Fibroblast of lung (primary cell): ENCODE results near the gene FHIT. TPM values are rescaled to one million over a fixed set of nuclear protein-coding genes. Genes with fewer than 3 reads are reported as not detected.
A peak's percentile ranks its signal among the peaks of the same experiment; 100 is the strongest.

Experiments
- DNase-seq, 2 donors: peaks; one replicate each; pipeline versions ENCODE4 v3.0.0 to v3.0.0-alpha.2; 2010; ENCODE audit warnings: low read depth in 2 of 2
- H2AFZ ChIP-seq: 2 replicates; pipeline ENCODE4 v1.5.1; 2012; ENCODE audit warnings: low read length, control low read depth, inconsistent platforms
- H3K27ac ChIP-seq: 2 replicates; pipeline ENCODE4 v1.5.1; 2011; ENCODE audit warnings: low read length, control low read depth; ENCODE audit not compliant: insufficient read depth
- H3K27me3 ChIP-seq: 2 replicates; pipeline ENCODE4 v1.5.1; 2011; ENCODE audit warnings: mild to moderate bottlenecking, low read length; ENCODE audit not compliant: control insufficient read depth, insufficient read depth
- H3K36me3 ChIP-seq: 2 replicates; pipeline ENCODE4 v1.5.1; 2011; ENCODE audit warnings: low read length; ENCODE audit not compliant: control insufficient read depth, insufficient read depth
- H3K4me1 ChIP-seq: 2 replicates; pipeline ENCODE4 v1.5.1; 2011; ENCODE audit warnings: low read length; ENCODE audit not compliant: control insufficient read depth, insufficient read depth; ENCODE audit errors: extremely low read depth
- H3K4me2 ChIP-seq: 2 replicates; pipeline ENCODE4 v1.5.1; 2011; ENCODE audit warnings: low read length, control low read depth; ENCODE audit not compliant: insufficient read depth; ENCODE audit errors: extremely low read depth
- H3K4me3 ChIP-seq, 4 experiments: fragments of 200-600 bp in 1 of 4; sonication (generic) in 1 of 4; replicated peaks in 1 of 4; 2 replicates each; pipeline ENCODE4 v1.5.1; 2011 to 2016; ENCODE audit warnings: low read length in 4 of 4, low read depth in 3 of 4, mild to moderate bottlenecking in 3 of 4, control low read depth in 2 of 4, inconsistent platforms in 1 of 4, mixed read lengths in 1 of 4; ENCODE audit not compliant: insufficient read depth in 1 of 4; ENCODE audit errors: control extremely low read depth in 1 of 4
- H3K79me2 ChIP-seq: 2 replicates; pipeline ENCODE4 v1.5.1; 2012; ENCODE audit warnings: mild to moderate bottlenecking, low read length, inconsistent platforms; ENCODE audit not compliant: control insufficient read depth, insufficient read depth
- H3K9ac ChIP-seq: 2 replicates; pipeline ENCODE4 v1.5.1; 2011; ENCODE audit warnings: mild to moderate bottlenecking, low read length, control low read depth; ENCODE audit not compliant: insufficient read depth
- H3K9me3 ChIP-seq: 2 replicates; pipeline ENCODE4 v1.5.1; 2012; ENCODE audit warnings: low read depth, low read length; ENCODE audit not compliant: control insufficient read depth, insufficient read depth
- H4K20me1 ChIP-seq: 2 replicates; pipeline ENCODE4 v1.5.1; 2011; ENCODE audit warnings: low read length; ENCODE audit not compliant: control insufficient read depth, insufficient read depth; ENCODE audit errors: extremely low read depth
- EZH2 ChIP-seq: IDR thresholded peaks from 2 replicates; pipeline ENCODE4 v1.5.1; 2012; ENCODE audit warnings: low read length, control low read depth, mild to moderate bottlenecking; ENCODE audit errors: missing control alignments
- polyA plus RNA-seq, 2 donors: library from polyadenylated mRNA; depleted of rRNA in 1 of 2; stranded (reverse) in 1 of 2; unstranded in 1 of 2; fragments of >200 nt; gene quantifications; 2 replicates each; pipeline ENCODE4 v1.2.1, GENCODE V29; 2011 to 2012; ENCODE audit warnings: missing spikeins in 1 of 2
- total RNA-seq: library from RNA; depleted of rRNA; stranded (reverse); fragments of >200 nt; gene quantifications from 2 replicates; pipeline ENCODE4 v1.2.1, GENCODE V29; 2014
- TF ChIP-seq, protein P1 (sequence below), 2 donors: IDR thresholded peaks in 1 of 2; conservative IDR thresholded peaks in 1 of 2; 1 replicate in 1 of 2; 2 replicates in 1 of 2; pipeline ENCODE4 v1.5.1; 2011 to 2012; ENCODE audit warnings: low read length in 2 of 2, control low read depth in 1 of 2, inconsistent platforms in 1 of 2, low read depth in 1 of 2, mild to moderate bottlenecking in 1 of 2

FHIT gene
- total and polyA plus RNA-seq, 2 donors (not counting 1 experiment from before 2014, with no cell fraction given), result 0.79 to 2.1 TPM

GRCh38 chr3:60070366-60070765 lies 1180.9 kb downstream of the FHIT start:
- Histone ChIP-seq H3K36me3 (no peaks in the 10 kb centered on the region), H3K27me3 (no peaks in the 10 kb centered on the region), H2AFZ (no peak overlapping the region), H3K79me2 (no peaks in the 10 kb centered on the region), H3K9ac (no peak overlapping the region), H3K9me3 (no peaks in the 10 kb centered on the region), H4K20me1 (no peaks in the 10 kb centered on the region), H3K27ac (no peak overlapping the region), H3K4me2 (no peak overlapping the region), H3K4me3 (no peak overlapping the region), H3K4me1 (no peaks in the 10 kb centered on the region)
- TF ChIP-seq, protein P1, sequence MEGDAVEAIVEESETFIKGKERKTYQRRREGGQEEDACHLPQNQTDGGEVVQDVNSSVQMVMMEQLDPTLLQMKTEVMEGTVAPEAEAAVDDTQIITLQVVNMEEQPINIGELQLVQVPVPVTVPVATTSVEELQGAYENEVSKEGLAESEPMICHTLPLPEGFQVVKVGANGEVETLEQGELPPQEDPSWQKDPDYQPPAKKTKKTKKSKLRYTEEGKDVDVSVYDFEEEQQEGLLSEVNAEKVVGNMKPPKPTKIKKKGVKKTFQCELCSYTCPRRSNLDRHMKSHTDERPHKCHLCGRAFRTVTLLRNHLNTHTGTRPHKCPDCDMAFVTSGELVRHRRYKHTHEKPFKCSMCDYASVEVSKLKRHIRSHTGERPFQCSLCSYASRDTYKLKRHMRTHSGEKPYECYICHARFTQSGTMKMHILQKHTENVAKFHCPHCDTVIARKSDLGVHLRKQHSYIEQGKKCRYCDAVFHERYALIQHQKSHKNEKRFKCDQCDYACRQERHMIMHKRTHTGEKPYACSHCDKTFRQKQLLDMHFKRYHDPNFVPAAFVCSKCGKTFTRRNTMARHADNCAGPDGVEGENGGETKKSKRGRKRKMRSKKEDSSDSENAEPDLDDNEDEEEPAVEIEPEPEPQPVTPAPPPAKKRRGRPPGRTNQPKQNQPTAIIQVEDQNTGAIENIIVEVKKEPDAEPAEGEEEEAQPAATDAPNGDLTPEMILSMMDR (conservative IDR thresholded peaks at IDR 0.05 in 1 of 2, IDR thresholded peaks at IDR 0.05 in 1 of 2; ENCODE audit: low read depth in 1 of 2, low read length in 2 of 2), result no peak
- TF ChIP-seq EZH2, result no peak
- no peak for DNase-seq

DNA sequence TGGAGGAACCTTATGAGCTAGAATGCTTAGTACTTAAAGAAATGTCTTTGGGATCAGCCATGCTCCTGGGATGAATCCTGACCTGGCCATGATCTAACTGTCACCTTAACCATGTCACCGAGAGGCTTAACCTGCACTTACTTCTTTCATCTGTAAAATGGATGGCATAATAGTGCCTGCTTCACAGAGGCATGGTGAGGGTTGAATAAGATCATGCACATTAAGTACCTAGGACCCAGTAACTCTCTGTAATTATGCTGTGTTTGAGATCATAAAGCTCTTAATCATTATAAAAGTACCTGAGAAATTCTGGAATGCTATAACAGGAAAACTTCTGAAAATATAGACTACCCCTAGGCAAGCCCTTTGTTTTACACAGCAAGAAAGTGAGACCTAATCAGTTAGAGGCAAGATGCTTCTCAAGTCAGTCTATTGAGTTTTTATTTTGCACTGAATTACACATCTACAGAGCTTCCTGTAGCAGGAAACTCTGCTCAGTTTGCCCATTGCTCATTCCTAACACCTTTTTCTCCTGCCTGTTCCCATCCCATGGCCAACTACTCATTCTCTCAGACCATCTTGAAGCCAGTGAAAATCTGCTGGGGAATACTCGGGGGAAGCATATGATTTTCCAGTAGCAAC lies 1185.9 kb downstream of the FHIT start:
- Histone ChIP-seq H3K4me1 (no peaks in the 10 kb centered on the region), H4K20me1 (no peaks in the 10 kb centered on the region), H3K4me3 (no peak overlapping the region), H3K36me3 (no peaks in the 10 kb centered on the region), H3K4me2 (no peak overlapping the region), H3K9ac (no peak overlapping the region), H2AFZ (no peak overlapping the region), H3K27ac (no peak overlapping the region), H3K79me2 (no peaks in the 10 kb centered on the region), H3K27me3 (no peaks in the 10 kb centered on the region), H3K9me3 (no peaks in the 10 kb centered on the region)
- peak in 1 of 2 donors; percentile 9 for DNase-seq
- no peak for TF ChIP-seq EZH2
- TF ChIP-seq, protein P1 (conservative IDR thresholded peaks at IDR 0.05 in 1 of 2, IDR thresholded peaks at IDR 0.05 in 1 of 2; ENCODE audit: low read depth in 1 of 2, low read length in 2 of 2), result no peak

DNA sequence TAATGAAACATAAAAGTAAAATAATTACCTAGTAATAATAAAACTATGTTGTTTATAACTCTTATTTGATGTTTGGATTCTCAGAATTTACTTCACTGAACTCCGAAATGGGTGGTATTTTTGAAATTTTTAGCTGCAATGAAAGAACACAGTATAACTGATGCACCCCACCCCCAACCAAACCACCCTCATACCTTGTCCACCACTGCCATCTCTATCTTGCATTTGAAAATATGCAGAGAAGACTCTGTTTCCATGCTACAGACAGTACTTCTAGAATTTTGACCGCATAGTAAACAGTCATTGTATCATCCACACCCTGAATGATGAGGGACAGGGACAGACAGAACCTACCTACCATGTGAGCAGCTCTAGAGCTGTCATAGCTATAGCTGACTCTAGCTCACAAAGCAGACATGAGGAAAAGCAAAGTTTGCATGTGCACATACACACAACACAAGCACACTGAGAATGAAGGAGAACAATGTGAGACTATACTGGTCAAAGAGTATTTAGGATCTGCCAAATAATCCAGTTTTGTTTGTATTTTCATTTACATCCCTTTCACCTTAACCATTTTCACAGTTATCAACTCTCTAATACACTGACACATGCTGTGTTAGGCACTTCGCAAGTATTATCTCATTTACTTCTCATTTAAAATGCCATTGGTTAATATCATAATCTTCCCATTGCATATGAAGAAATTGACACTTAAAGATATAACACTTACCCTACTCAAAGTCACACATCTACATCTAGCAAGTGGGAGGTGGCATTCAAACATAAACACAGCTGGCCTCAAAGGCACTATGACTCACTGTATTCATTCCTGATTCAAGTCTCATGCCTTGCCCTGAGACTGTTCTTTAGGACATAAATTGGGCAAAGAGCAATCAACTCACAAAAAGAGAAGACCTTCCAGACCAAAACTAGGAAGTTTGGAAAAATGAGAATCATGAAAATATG lies 1186.8 kb downstream of the FHIT start:
- Histone ChIP-seq H3K4me1 (no peaks in the 10 kb centered on the region), H3K79me2 (no peaks in the 10 kb centered on the region), H3K27ac (no peak overlapping the region), H3K27me3 (no peaks in the 10 kb centered on the region), H3K36me3 (no peaks in the 10 kb centered on the region), H3K4me3 (no peak overlapping the region), H2AFZ (no peak overlapping the region), H4K20me1 (no peaks in the 10 kb centered on the region), H3K4me2 (no peak overlapping the region), H3K9me3 (no peaks in the 10 kb centered on the region), H3K9ac (no peak overlapping the region)
- TF ChIP-seq EZH2, result no peak
- TF ChIP-seq, protein P1 (conservative IDR thresholded peaks at IDR 0.05 in 1 of 2, IDR thresholded peaks at IDR 0.05 in 1 of 2; ENCODE audit: low read depth in 1 of 2, low read length in 2 of 2), result no peak
- DNase-seq, result peak; percentile 82 to 89
